HCT116 (cell line): ENCODE measurements around the gene DENND1A. TPM values are rescaled to one million over a fixed set of nuclear protein-coding genes. Genes with fewer than 3 reads are reported as not detected.

ENCODE experiments used
- ATAC-seq: fragments of 200-7000 bp; cut with Tn5 transposase; 2 replicates; pipeline ENCODE4 v1.9.1; 2020; ENCODE audit warnings: mild to moderate bottlenecking, moderate library complexity
- BruUV-seq: library from RNA; stranded (reverse); fragments of 400-500 nt; replicated peaks from 2 replicates; lab custom pipeline; 2021; lab: Mats Ljungman, UMichigan
- CTCF ChIA-PET: fragments of 300-600 bp; sonication (Branson Sonifier 250); formaldehyde crosslinking; loops from one replicate; lab custom pipeline; 2021; ENCODE audit warnings: antibody characterized with exemption; lab: Charles Lee
- POLR2A ChIA-PET: fragments of 300-600, 350-600 bp; sonication (Branson Sonifier 250); formaldehyde crosslinking; loops from one replicate; lab custom pipeline; 2021; ENCODE audit warnings: antibody characterized with exemption; lab: Charles Lee
- RAD21 ChIA-PET, 2 experiments: fragments of 300-600 bp; sonication (Branson Sonifier 250); formaldehyde crosslinking; loops; one replicate each; lab custom pipeline; 2023; ENCODE audit warnings: low total read pairs in 2 of 2; ENCODE audit not compliant: uncharacterized antibody in 2 of 2, unreplicated experiment in 2 of 2, low non-redundant PET in 1 of 2; lab: Charles Lee
- DNase-seq: peaks from one replicate; pipeline ENCODE4 v3.0.0-alpha.2; 2010; ENCODE audit warnings: low read depth, low spot score
- H2AFZ ChIP-seq: fragments of 200-600 bp; shearing (Covaris generic), sonication (generic); 2 replicates; pipeline ENCODE4 v1.6.1; 2017; ENCODE audit warnings: low read depth, mixed run types, mixed read lengths, antibody characterized with exemption, low read length; ENCODE audit not compliant: poor library complexity, severe bottlenecking
- H3K27ac ChIP-seq: 2 replicates; pipeline ENCODE4 v1.5.1; 2012; ENCODE audit warnings: low read depth, low read length
- H3K27me3 ChIP-seq: fragments of 200-600 bp; sonication (generic); 2 replicates; pipeline ENCODE4 v1.6.1; 2016; ENCODE audit warnings: mixed run types, low read length, mixed read lengths; ENCODE audit not compliant: insufficient read depth
- H3K36me3 ChIP-seq, 2 experiments: fragments of 200-500 bp in 1 of 2; fragments of 200-600 bp in 1 of 2; sonication (Bioruptor generic) in 1 of 2; sonication (generic) in 1 of 2; 2 replicates each; pipeline versions ENCODE4 v1.5.1 to v1.6.1; 2014 to 2016; ENCODE audit warnings: low read length in 2 of 2, inconsistent platforms in 1 of 2, mixed read lengths in 1 of 2, mixed run types in 1 of 2; ENCODE audit not compliant: insufficient read depth in 2 of 2, control insufficient read depth in 1 of 2
- H3K4me1 ChIP-seq, 2 experiments: fragments of 200-600 bp in 1 of 2; sonication (generic) in 1 of 2; 2 replicates each; pipeline versions ENCODE4 v1.5.1 to v1.6.1; 2012 to 2017; ENCODE audit warnings: low read length in 2 of 2, inconsistent platforms in 1 of 2, mild to moderate bottlenecking in 1 of 2, mixed read lengths in 1 of 2, mixed run types in 1 of 2, moderate library complexity in 1 of 2; ENCODE audit not compliant: insufficient read depth in 2 of 2, control insufficient read depth in 1 of 2
- H3K4me2 ChIP-seq: fragments of 200-600 bp; sonication (generic); 2 replicates; pipeline ENCODE4 v1.6.1; 2017; ENCODE audit warnings: mixed run types, low read length, mixed read lengths
- H3K4me3 ChIP-seq, 2 experiments: fragments of 200-600 bp in 1 of 2; sonication (generic) in 1 of 2; replicated peaks in 1 of 2; 2 replicates each; pipeline ENCODE4 v1.5.1; 2011 to 2016; ENCODE audit warnings: low read length in 2 of 2, control low read depth in 1 of 2, low read depth in 1 of 2, mild to moderate bottlenecking in 1 of 2, mixed read lengths in 1 of 2, mixed run types in 1 of 2
- H3K79me2 ChIP-seq: fragments of 200-600 bp; sonication (generic); 2 replicates; pipeline ENCODE4 v1.6.1; 2017; ENCODE audit warnings: mild to moderate bottlenecking, mixed run types, low read length, moderate library complexity, mixed read lengths; ENCODE audit not compliant: insufficient read depth
- H3K9ac ChIP-seq: fragments of 200-600 bp; sonication (generic); 2 replicates; pipeline ENCODE4 v1.6.1; 2016; ENCODE audit warnings: low read length, mixed read lengths
- H3K9me2 ChIP-seq: fragments of 200-600 bp; sonication (generic), shearing (Covaris generic); 2 replicates; pipeline ENCODE4 v1.6.1; 2017; ENCODE audit warnings: mixed run types, mild to moderate bottlenecking, moderate library complexity; ENCODE audit not compliant: insufficient read depth
- H3K9me3 ChIP-seq, 2 experiments: fragments of 200-500 bp in 1 of 2; fragments of 200-600 bp in 1 of 2; sonication (Bioruptor generic) in 1 of 2; sonication (generic) in 1 of 2; 2 replicates each; pipeline ENCODE4 v1.6.1; 2014 to 2017; ENCODE audit warnings: low read length in 2 of 2, mixed read lengths in 2 of 2, inconsistent platforms in 1 of 2, low read depth in 1 of 2, mild to moderate bottlenecking in 1 of 2, mixed run types in 1 of 2, moderate library complexity in 1 of 2; ENCODE audit not compliant: control insufficient read depth in 1 of 2, insufficient read depth in 1 of 2
- H4K20me1 ChIP-seq: fragments of 200-600 bp; sonication (generic), shearing (Covaris generic); 2 replicates; pipeline ENCODE4 v1.6.1; 2017; ENCODE audit warnings: mixed run types, mild to moderate bottlenecking, moderate library complexity; ENCODE audit not compliant: insufficient read depth
- CBX3 ChIP-seq: IDR thresholded peaks from 2 replicates; pipeline ENCODE4 v1.6.1; 2012; ENCODE audit warnings: low read depth
- EGR1 ChIP-seq: IDR thresholded peaks from 2 replicates; pipeline ENCODE4 v1.6.1; 2012; ENCODE audit warnings: low read depth
- EZH2 ChIP-seq: fragments of 200-600 bp; sonication (generic); IDR thresholded peaks from 2 replicates; pipeline ENCODE4 v1.6.1; 2017; ENCODE audit warnings: antibody characterized with exemption, mixed run types
- MAX ChIP-seq: IDR thresholded peaks from 2 replicates; pipeline ENCODE4 v1.6.1; 2012
- POLR2AphosphoS5 ChIP-seq: IDR thresholded peaks from 2 replicates; pipeline ENCODE4 v1.6.1; 2011; ENCODE audit warnings: mild to moderate bottlenecking, low read depth, low read length, moderate library complexity
- REST ChIP-seq: IDR thresholded peaks from 2 replicates; pipeline ENCODE4 v1.6.1; 2012; ENCODE audit warnings: low read depth
- SP1 ChIP-seq: IDR thresholded peaks from 2 replicates; pipeline ENCODE4 v1.6.1; 2012; ENCODE audit warnings: low read depth
- SRF ChIP-seq: IDR thresholded peaks from 2 replicates; pipeline ENCODE4 v1.6.1; 2012; ENCODE audit warnings: low read depth
- YY1 ChIP-seq: IDR thresholded peaks from 2 replicates; pipeline ENCODE4 v1.6.1; 2011; ENCODE audit warnings: low read length, low read depth, moderate library complexity, mild to moderate bottlenecking; ENCODE audit not compliant: insufficient replicate concordance; ENCODE audit errors: extremely low read depth
- ZFX ChIP-seq: fragments of 450-650 bp; IDR thresholded peaks from 2 replicates; pipeline ENCODE4 v1.6.1; 2017
- ZNF274 ChIP-seq: fragments of 200-500 bp; sonication (Bioruptor generic); IDR thresholded peaks from 2 replicates; pipeline ENCODE4 v1.6.1; 2014; ENCODE audit warnings: mild to moderate bottlenecking, low read depth, low read length, inconsistent platforms
- intact Hi-C: fragments of 100-400 bp; cut with micrococcal nuclease; formaldehyde crosslinking; loops from 2 replicates; pipeline ENCODE4 v1.10.0; 2022
- total RNA-seq: library from RNA; stranded (reverse); gene quantifications from one replicate; pipeline ENCODE4 v1.2.1, GENCODE V29; 2021; ENCODE audit not compliant: unreplicated experiment

Gene DENND1A
- total RNA-seq, 1 experiment from 2014 or later = 33.0 TPM

- ATAC-seq = no peak
- RAD21 ChIA-PET = no interaction called here
- POLR2A ChIA-PET = no interaction called here
- Histone ChIP-seq H3K9me3 (no peaks in the 10 kb centered on the region), H3K27ac (no peak overlapping the region), H3K36me3 (no peaks in the 10 kb centered on the region), H3K4me2 (no peak overlapping the region), H3K4me3 (no peak overlapping the region), H4K20me1 (no peaks in the 10 kb centered on the region), H3K27me3 (no peaks in the 10 kb centered on the region), H2AFZ (no peak overlapping the region), H3K79me2 (no peaks in the 10 kb centered on the region), H3K9me2 (no peaks in the 10 kb centered on the region), H3K4me1 (no peaks in the 10 kb centered on the region), H3K9ac (no peak overlapping the region)
- TF ChIP-seq SP1 (no peak), CBX3 (no peak), REST (no peak), EGR1 (no peak), POLR2AphosphoS5 (no peak), ZFX (no peak), SRF (no peak), YY1 (no peak), MAX (no peak), ZNF274 (no peak), EZH2 (no peak)
- BruUV-seq = no TSS peak
- no peak for DNase-seq
- intact Hi-C loops = no loop called here
- CTCF ChIA-PET = no interaction called here
These were observed 278.7 kb downstream of the DENND1A start for GRCh38 chr9:123651273-123651672.
